Posterior cingulate gyrus (tissue), 11 donors: ENCODE data around the gene BCAR1.

ENCODE experiments used
- DNase-seq, 10 donors: peaks; one replicate each; pipeline versions ENCODE4 v3.0.0 to v3.0.0-alpha.2; 2020 to 2021; ENCODE audit warnings: mixed read lengths in 3 of 10
- intact Hi-C: fragments of 100-400 bp; cut with DNase I; formaldehyde crosslinking; loops from one replicate; pipeline ENCODE4 v1.15.1; 2023

BCAR1 gene

DNA sequence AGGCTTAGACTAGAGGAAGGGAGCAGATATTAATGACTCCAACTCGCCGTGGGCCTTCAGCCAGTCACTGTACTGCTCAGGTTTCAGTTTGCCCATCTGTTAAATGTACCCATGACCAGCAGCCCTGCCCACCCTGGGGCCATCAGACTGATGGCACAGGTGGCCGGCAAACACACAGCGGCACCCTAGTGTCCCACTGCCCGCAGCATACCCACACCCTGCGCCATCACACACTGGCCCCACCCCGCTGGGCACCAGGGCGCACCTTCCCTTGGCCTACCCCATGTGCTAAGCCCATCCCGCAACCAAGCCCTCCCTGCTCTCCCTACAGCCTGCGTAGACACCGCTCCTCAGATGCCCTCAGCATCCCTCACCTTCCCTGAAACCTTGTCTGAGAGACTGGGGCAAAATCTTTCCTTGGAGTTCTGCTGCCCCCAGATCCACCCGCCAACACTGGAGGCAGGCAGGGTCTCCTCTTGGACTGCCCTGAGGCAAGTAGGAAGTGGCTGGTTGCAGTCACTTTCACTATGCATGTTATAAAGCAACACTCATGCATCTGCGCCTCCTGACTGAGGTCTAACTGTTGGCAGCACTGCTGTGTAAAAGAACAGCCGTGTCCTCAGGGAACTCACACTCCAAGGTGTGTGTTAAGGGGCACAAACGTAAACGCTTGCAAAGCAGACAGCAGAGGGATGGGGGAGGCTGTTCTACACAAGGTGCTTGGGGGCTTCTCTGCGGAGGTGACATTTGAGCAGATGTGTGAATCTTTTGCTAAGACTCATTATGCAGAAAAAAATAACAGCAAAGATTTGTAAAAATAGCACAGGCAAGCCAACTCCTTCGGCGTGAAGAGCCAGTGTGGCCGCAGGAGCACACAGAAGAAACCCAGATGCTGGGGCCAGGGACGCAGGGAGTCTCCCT lies 6.7 kb upstream of the BCAR1 start:
- no peak for DNase-seq
- intact Hi-C loops = no loop called here

DNA sequence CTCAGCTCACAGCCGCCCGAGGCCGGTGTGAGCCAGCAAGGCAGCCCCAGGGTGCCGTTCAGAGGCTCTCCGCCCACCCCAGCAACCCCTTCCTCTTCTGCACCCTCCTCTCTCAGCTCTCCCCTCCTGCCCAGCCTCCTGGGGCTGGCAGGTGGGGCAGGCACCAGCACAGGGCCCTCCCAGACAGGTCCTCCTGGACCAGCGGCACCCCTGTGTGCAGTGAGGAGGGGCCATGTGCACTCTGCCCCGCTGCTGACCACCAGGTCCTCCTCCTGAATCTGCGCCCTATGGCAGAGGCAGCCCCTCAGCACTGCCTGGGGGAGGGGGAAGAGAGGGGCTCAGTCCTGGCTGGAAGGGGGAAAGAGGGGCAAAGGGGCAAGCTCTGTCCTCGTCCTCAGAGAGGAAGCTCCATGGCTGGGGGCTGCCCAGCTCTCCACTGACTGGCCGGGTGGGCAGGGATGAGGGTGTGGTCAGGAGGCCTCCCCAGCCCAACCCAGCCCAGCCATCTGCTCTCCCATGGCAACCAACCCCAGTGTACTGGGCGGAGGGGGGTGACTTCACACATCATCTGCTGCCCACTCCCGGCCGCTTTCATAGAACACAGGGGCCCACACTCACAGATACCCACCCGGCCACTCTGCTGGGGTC lies 5.4 kb upstream of the BCAR1 start:
- DNase-seq = peak in 2 of 10 donors; percentile 63 to 91
- intact Hi-C loops = no loop called here

- intact Hi-C loops = no loop called here
- peak in 2 of 10 donors; percentile 26 to 77 for DNase-seq
These were observed 4.7 kb upstream of the BCAR1 start for GRCh38 chr16:75256059-75256571.

DNA sequence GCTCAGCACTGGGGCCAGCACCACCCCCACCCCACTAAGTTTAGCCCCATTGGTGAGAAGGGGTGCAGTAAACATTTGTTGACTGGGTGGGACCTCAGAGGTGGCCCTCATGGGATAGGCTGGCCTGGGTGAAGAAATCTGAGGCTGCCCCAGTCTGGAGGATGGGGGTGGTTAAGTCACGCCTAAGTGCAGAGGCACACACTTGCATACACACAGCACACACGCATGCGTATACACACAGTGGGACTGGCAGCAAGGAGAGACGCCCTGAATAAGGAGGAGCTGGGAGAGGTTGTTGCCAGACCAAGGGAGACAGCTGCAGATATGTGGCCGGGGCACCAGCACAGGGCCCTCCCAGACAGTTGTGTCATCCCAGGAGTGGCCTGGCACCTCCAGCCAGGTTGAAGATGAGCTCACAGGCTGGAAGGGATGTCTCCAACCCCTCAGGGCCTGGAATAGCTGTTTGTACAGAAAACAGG lies 3.0 kb upstream of the BCAR1 start:
- intact Hi-C loops = no loop called here
- peak in 1 of 10 donors; percentile 19 for DNase-seq

GRCh38 chr16:75252946-75253911 lies 1.8 kb upstream of the BCAR1 start:
- DNase-seq = peak in 2 of 10 donors; percentile 86 to 89
- intact Hi-C loops = no loop called here

DNA sequence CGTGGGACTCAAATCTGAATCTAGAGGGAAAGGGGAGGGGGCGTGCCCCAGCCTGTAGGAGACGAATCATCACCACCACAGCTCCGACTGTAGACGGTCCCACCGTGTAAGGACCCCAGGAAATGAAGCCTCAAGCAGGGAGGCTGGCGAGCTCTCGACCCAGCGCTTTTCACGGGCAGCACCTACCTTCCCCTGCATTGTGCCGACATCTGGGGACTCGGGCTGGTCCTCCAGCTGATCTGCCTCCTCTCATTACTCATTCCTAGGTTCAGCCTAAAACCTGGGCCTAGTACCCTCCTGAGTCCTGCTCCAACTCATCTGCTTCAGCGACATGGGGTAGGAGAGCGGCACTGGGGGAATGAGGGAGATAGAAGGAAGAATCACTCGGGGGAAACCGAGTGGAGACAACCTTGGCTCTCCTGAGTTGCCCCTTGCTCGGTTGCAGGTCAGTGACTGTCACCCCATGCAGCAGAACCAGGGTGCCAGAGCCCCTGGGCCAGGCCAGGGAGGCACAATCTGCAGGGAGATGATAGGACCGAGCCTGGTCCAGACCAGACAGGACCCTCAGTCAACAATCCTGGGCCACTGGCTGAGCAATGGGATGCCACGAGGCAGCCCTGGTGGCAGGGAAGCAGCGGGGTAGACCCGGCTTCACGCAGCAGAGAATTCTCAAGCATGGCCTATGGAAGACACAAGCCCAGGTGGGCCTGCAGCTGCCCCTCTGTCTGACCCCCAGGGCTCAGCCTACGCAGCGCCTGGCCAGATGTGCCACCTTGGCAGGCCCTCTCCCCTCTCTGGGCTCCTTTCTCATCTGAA lies 833 bp upstream of the BCAR1 start:
- peak in 2 of 10 donors; percentile 65 to 81 for DNase-seq
- intact Hi-C loops = no loop called here

DNA sequence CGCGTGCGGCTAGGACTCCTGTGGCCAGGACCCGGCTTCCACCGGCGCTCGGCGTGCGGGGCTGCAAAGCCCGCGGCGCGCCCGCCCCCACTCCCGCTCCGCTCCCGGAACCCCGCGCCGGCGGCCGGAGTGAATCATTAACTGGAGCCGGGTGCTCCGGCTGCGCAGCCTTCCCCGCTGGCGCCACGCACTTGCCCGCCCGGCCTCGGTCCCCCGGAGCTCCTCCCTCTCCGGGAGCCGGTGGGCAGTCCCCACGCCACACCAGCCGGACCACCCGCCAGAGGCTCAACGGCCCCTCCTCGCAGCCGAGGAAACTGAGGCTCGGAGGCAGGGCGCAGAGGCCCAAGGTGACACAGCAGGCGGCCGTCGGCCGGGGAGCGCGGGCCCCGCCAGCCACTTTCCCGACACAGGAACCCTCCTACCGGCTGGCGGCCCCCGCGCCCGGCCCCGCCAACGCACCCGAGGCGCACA lies 580 bp downstream of the BCAR1 start:
- intact Hi-C loops = no loop called here
- DNase-seq = peak in 2 of 10 donors; percentile 86 to 89

GRCh38 chr16:75250089-75250808 lies 1.2 kb downstream of the BCAR1 start:
- DNase-seq = peak in 2 of 10 donors; percentile 73 to 80
- intact Hi-C loops = no loop called here

GRCh38 chr16:75249441-75249840 lies 2.0 kb downstream of the BCAR1 start:
- intact Hi-C loops = no loop called here
- peak in 1 of 10 donors; percentile 62 for DNase-seq

DNA sequence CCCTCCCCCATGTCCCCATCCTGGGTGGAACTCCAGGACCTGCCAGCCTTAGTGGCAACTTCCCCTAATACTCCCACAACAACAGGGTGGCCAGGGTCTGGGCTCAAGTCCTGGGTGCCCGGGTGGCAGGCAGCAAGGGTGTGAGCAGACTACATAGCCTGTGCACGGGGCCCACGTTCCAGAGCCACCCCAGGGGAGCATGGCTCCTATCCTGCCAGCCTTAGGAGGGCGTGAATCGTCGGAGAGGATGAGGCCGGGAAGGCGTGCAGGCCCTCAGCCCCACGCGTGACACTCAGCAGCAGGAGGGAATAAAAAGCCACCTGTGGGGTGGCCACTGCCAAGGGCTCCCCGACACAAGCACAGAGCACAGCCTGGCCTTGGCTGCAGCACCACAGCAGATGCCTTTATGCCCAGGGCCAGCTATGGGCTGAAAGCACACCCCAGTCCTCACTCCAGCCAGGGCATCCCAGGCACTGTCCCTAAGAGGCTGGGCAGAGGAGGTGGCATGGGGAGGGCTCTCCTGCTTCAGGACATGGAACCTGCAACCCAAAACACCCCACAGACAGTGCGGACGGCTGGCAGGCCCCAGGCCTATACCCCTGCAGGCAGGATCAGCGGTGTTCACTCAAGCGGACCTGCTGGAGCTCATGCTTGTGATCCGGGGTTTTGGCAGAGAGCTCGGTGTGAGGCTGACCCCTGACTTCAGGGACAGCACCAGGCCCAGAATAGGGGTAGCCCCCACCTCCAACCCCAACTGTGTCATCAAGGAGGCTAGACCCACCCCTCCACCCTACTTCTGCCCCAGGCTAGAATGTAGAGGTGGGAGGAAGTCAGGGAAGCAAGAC lies 2.7 kb downstream of the BCAR1 start:
- peak in 1 of 10 donors; percentile 85 for DNase-seq
- intact Hi-C loops = no loop called here

GRCh38 chr16:75248142-75248535 lies 3.3 kb downstream of the BCAR1 start:
- peak in 4 of 10 donors; percentile 58 to 93 (median 76) for DNase-seq
- intact Hi-C loops = no loop called here

DNA sequence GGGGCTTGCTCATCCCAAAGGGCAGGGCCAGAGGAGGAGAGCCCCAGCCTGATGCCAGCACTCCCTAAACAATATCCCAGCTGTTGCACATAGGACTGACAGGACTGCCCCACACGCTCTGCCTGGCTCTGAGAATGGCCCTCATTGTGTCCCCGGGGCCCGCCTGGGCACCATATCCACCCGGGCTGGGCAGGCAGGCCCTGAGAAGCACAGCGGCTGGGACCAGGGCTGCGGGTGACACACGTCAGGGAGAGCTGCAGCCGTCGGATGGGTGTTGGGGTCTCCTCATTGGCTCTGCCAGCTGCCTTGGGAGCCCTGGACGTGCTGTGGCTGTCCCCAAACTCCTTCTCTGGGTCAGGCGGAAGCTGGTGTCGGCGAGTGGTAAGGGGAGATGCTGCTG lies 4.2 kb downstream of the BCAR1 start:
- intact Hi-C loops = no loop called here
- peak; percentile 65 to 98 (median 80) for DNase-seq

DNA sequence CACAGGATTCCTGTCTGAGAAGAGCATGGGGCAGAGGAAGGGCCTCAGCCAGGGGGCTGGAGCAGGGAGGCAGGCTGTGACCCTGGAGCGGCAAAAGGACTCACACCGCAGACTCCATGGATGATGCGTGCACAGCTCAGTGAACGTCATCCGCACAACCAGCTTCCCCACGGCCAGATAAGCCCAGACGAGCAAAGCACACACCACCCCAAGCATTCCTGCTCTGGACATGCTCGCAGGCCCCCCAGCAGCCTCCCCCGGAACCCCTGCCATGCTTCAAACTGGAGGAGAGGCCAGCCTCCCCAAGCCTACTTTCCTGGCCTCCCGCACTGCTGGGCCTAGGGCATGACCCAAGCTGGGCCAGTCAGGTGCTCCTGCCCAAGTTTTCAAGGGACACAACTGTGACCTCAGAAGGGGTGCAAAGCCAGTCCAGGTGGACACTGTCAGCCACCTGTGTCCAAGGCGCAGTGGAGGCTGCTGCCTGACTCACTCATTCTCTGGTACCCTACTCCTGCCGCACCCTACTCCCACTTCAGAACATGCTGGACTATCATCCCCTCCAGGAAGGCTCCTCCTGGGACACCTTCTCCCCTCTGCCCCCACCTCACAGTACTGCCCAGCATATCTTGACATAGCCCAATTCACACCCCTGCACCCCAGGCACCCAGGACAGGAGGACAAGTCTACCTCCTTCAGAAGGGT lies 4.8 kb downstream of the BCAR1 start:
- DNase-seq = peak in 2 of 10 donors; percentile 23 to 81
- intact Hi-C loops = no loop called here

- DNase-seq = peak; percentile 92 to 100 (median 96)
- intact Hi-C loops = no loop called here
These were observed 6.3 kb downstream of the BCAR1 start for GRCh38 chr16:75244844-75245758.

GRCh38 chr16:75244225-75244809 lies 7.1 kb downstream of the BCAR1 start:
- peak in 1 of 10 donors; percentile 30 for DNase-seq

More at GRCh38 chr16:75244225-75244809, 7.1 kb downstream of the BCAR1 start:
- intact Hi-C loops = no loop called here
